ENCODE data around the gene CCDC195. TPM values are rescaled to one million over a fixed set of nuclear protein-coding genes. Genes with fewer than 3 reads are reported as not detected.

Gene CCDC195
- total and polyA plus RNA-seq, 2 experiments from 2014 or later, result not detected

GRCh38 chr2:224729435-224729834 is 13.3 kb upstream of the CCDC195 start:
- Histone ChIP-seq H3K79me2 (no peaks in the 10 kb centered on the region), H3K27me3 (no peaks in the 10 kb centered on the region), H3K4me2 (no peak overlapping the region), H3K4me1 (ENCODE audit: insufficient read depth) (no peaks in the 10 kb centered on the region), H3K36me3 (replicated peaks; ENCODE audit: insufficient read depth, low read depth) (no peaks in the 10 kb centered on the region), H3K9me2 (replicated peaks; ENCODE audit: insufficient read depth) (no peaks in the 10 kb centered on the region), H3K27ac (no peak overlapping the region), H2AFZ (no peak overlapping the region), H3K4me3 (no peak overlapping the region), H4K20me1 (ENCODE audit: insufficient read depth, poor library complexity, severe bottlenecking) (no peaks in the 10 kb centered on the region), H3K9me3 (ENCODE audit: low read depth) (no peaks in the 10 kb centered on the region)
- WGBS (ENCODE audit: low lambda C conversion rate, missing lambda C conversion rate), result 70% methylated on average over 1 of the region's 1 CpG
- DNase-seq (ENCODE audit: low spot score), result no peak
- TF ChIP-seq EZH2 (IDR thresholded peaks at IDR 0.05; ENCODE audit: borderline replicate concordance), result no peak
- TF ChIP-seq, protein P1, sequence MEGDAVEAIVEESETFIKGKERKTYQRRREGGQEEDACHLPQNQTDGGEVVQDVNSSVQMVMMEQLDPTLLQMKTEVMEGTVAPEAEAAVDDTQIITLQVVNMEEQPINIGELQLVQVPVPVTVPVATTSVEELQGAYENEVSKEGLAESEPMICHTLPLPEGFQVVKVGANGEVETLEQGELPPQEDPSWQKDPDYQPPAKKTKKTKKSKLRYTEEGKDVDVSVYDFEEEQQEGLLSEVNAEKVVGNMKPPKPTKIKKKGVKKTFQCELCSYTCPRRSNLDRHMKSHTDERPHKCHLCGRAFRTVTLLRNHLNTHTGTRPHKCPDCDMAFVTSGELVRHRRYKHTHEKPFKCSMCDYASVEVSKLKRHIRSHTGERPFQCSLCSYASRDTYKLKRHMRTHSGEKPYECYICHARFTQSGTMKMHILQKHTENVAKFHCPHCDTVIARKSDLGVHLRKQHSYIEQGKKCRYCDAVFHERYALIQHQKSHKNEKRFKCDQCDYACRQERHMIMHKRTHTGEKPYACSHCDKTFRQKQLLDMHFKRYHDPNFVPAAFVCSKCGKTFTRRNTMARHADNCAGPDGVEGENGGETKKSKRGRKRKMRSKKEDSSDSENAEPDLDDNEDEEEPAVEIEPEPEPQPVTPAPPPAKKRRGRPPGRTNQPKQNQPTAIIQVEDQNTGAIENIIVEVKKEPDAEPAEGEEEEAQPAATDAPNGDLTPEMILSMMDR (IDR thresholded peaks at IDR 0.05; ENCODE audit: poor library complexity), result no peak
- no peak for TF ChIP-seq EZH2phosphoT487 (IDR thresholded peaks at IDR 0.05; ENCODE audit: low read depth, severe bottlenecking, unreplicated experiment)

DNA sequence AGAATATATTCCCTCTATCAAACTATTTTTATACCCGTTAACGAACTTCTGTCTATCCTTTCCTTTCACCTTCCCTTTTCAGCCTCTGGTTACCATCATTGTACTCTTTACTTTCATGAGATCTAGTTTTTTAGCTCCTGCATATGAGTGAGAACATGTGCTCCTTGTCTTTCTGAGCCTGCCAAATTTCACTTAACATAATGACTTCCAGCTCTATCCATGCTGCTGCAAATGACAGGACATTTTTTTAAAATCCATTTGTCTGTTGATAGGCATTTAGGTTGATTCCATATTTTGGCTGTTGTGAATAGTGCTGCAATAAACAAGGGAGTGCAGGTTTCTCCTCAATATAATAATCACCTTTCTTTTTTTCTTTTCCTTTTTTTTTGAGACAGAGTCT is 8.2 kb upstream of the CCDC195 start:
- TF ChIP-seq, protein P1 (IDR thresholded peaks at IDR 0.05; ENCODE audit: poor library complexity), result no peak
- 89% methylated on average over 2 of the region's 2 CpGs for WGBS (ENCODE audit: low lambda C conversion rate, missing lambda C conversion rate)
- H3K9me3 ChIP-seq (ENCODE audit: low read depth), result no peaks in the 10 kb centered on the region
- H3K9me2 ChIP-seq (replicated peaks; ENCODE audit: insufficient read depth), result no peaks in the 10 kb centered on the region
- no peak overlapping the region for H3K4me2 ChIP-seq
- no peaks in the 10 kb centered on the region for H3K4me1 ChIP-seq (ENCODE audit: insufficient read depth)
- H3K36me3 ChIP-seq (replicated peaks; ENCODE audit: insufficient read depth, low read depth), result no peaks in the 10 kb centered on the region
- no peaks in the 10 kb centered on the region for H3K27me3 ChIP-seq
- H3K79me2 ChIP-seq, result no peaks in the 10 kb centered on the region
- no peak for DNase-seq (ENCODE audit: low spot score)
- H2AFZ ChIP-seq, result no peak overlapping the region
- H3K4me3 ChIP-seq, result no peak overlapping the region
- no peaks in the 10 kb centered on the region for H4K20me1 ChIP-seq (ENCODE audit: insufficient read depth, poor library complexity, severe bottlenecking)
- no peak overlapping the region for H3K27ac ChIP-seq

DNA sequence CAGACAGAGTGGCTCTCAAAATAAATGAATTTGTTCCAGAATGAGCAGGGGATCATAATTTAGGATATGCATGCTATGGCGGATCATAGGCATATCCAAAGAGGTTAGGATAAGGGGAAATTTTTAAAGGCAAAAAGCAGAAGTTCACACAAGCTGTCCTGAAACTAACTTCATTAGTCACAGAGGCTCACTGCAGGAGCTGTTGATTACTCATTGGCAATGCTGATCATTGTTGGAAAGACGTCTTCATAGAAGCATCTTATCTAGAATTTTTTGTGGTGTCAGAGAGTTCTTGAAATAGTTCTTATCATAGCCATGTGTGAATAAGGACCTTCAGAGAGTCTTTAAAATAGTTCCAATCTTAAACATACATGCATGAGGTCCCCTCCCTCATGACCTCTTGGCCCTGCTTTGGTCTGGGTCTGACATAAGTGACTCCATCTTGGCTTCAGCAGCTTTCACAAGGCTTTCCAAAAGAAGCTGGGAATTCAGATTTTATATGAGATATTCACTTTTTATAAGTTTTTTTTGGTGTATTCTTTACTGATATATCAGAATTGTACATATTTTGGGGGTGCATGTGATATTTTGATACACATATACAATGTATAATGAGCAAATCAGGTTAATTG is 7.5 kb upstream of the CCDC195 start:
- DNase-seq (ENCODE audit: low spot score), result no peak
- Histone ChIP-seq H3K27me3 (no peaks in the 10 kb centered on the region), H3K4me3 (no peak overlapping the region), H3K4me2 (no peak overlapping the region), H3K27ac (no peak overlapping the region), H3K36me3 (replicated peaks; ENCODE audit: insufficient read depth, low read depth) (no peaks in the 10 kb centered on the region), H3K9me2 (replicated peaks; ENCODE audit: insufficient read depth) (no peaks in the 10 kb centered on the region), H3K9me3 (ENCODE audit: low read depth) (no peaks in the 10 kb centered on the region), H3K79me2 (no peaks in the 10 kb centered on the region), H4K20me1 (ENCODE audit: insufficient read depth, poor library complexity, severe bottlenecking) (no peaks in the 10 kb centered on the region), H2AFZ (no peak overlapping the region), H3K4me1 (ENCODE audit: insufficient read depth) (no peaks in the 10 kb centered on the region)
- WGBS (ENCODE audit: low lambda C conversion rate, missing lambda C conversion rate), result 76% methylated on average over 2 of the region's 2 CpGs
- TF ChIP-seq, protein P1 (IDR thresholded peaks at IDR 0.05; ENCODE audit: poor library complexity), result no peak
- TF ChIP-seq EZH2 (IDR thresholded peaks at IDR 0.05; ENCODE audit: borderline replicate concordance) (no peak), EZH2phosphoT487 (IDR thresholded peaks at IDR 0.05; ENCODE audit: low read depth, severe bottlenecking, unreplicated experiment) (no peak)

- TF ChIP-seq EZH2 (IDR thresholded peaks at IDR 0.05; ENCODE audit: borderline replicate concordance) (no peak), EZH2phosphoT487 (IDR thresholded peaks at IDR 0.05; ENCODE audit: low read depth, severe bottlenecking, unreplicated experiment) (no peak)
- TF ChIP-seq, protein P1 (IDR thresholded peaks at IDR 0.05; ENCODE audit: poor library complexity), result no peak
- Histone ChIP-seq H4K20me1 (ENCODE audit: insufficient read depth, poor library complexity, severe bottlenecking) (no peaks in the 10 kb centered on the region), H3K4me3 (no peak overlapping the region), H3K27me3 (no peaks in the 10 kb centered on the region), H3K9me3 (ENCODE audit: low read depth) (no peaks in the 10 kb centered on the region), H3K9me2 (replicated peaks; ENCODE audit: insufficient read depth) (no peaks in the 10 kb centered on the region), H3K27ac (no peak overlapping the region), H3K79me2 (no peaks in the 10 kb centered on the region), H2AFZ (no peak overlapping the region), H3K4me1 (ENCODE audit: insufficient read depth) (no peaks in the 10 kb centered on the region), H3K4me2 (no peak overlapping the region), H3K36me3 (replicated peaks; ENCODE audit: insufficient read depth, low read depth) (no peaks in the 10 kb centered on the region)
- WGBS (ENCODE audit: low lambda C conversion rate, missing lambda C conversion rate), result 86% methylated on average over 4 of the region's 4 CpGs
- DNase-seq (ENCODE audit: low spot score), result no peak
These were observed 6.6 kb upstream of the CCDC195 start for GRCh38 chr2:224722770-224723169.

All from hepatocyte (in vitro differentiated cells).